ENCODE measurements around the gene CCDC112. TPM values are rescaled to one million over a fixed set of nuclear protein-coding genes. Genes with fewer than 3 reads are reported as not detected.

The CCDC112 gene
- total and polyA plus RNA-seq, 2 experiments from 2014 or later = 18.1 to 48.2 TPM

DNA sequence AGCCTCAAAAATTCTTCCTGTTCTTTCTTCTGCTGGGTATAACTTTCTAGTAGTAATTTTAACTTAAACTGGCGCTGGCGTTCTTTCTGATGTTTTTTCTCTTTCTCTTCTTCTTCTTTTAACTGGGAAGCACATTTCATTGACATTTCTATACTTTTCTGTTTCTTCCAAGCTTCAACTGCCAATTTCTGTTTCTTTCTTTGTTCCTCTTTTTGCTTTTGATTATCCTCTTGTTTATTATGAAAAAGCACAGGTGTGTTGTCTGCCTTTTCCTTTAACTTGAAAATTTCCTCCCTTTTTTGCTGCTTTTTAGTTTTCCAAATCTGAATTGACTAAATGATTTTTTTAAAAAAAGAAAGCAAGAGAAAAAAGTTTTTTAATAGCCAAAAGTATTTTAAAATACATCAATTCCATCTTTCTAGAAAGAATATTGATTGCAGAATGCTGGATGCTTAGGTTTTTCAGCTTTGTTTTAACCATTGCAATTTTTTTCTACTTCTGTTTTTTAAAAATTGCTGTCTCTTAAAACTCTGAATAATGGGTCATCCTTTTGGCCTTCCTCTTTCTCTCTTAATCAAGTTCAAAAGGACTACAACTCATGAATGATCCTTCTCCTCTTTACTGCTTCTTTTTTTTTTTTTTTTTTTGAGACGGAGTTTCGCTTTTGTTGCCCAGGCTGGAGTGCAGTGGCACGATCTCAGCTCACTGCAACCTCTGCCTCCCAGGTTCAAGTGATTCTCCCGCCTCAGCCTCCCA lies 25.0 kb downstream of the CCDC112 start (continued):
- no peak for TF ChIP-seq ZNF462 (CRISPR knock-in tag; IDR thresholded peaks at IDR 0.05)

GRCh38 chr5:115267617-115268016 lies 28.8 kb downstream of the CCDC112 start:
- H3K27me3 Mint-ChIP-seq (ENCODE audit: insufficient read depth, low read depth, poor library complexity) = peaks cover 5% of the 10 kb centered on the region
- H3K4me3 Mint-ChIP-seq = no peak overlapping the region
- H3K36me3 Mint-ChIP-seq (ENCODE audit: low read depth) = peaks cover 21% of the 10 kb centered on the region; the same call in 2 of the 3 replicates
- DNase-seq (ENCODE audit: low spot score) (no peak), ATAC-seq (no peak)
- H3K27me3 ChIP-seq (ENCODE audit: insufficient read depth) = no peaks in the 10 kb centered on the region
- H4K20me1 ChIP-seq (replicated peaks; ENCODE audit: insufficient read depth) = no peaks in the 10 kb centered on the region
- H3K4me1 ChIP-seq (ENCODE audit: insufficient read depth) = no peaks in the 10 kb centered on the region
- H3K9me3 Mint-ChIP-seq = no peaks in the 10 kb centered on the region
- H3K36me3 ChIP-seq (ENCODE audit: insufficient read depth) = peaks cover 8% of the 10 kb centered on the region; the same call in 1 of the 2 replicates
- H2AFZ ChIP-seq = no peak overlapping the region
- H3K4me2 ChIP-seq = no peak overlapping the region
- peaks cover 11% of the 10 kb centered on the region; the same call in 2 of the 3 replicates for H3K4me1 Mint-ChIP-seq
- no peaks in the 10 kb centered on the region for H3K9me2 ChIP-seq (ENCODE audit: insufficient read depth)
- no peaks in the 10 kb centered on the region for H3K79me2 ChIP-seq (replicated peaks; ENCODE audit: insufficient read depth)
- no peak overlapping the region for H3K27ac Mint-ChIP-seq
- H3K4me3 ChIP-seq = no peak overlapping the region
- no peaks in the 10 kb centered on the region for H3F3A ChIP-seq (replicated peaks; ENCODE audit: low read depth)
- no peak overlapping the region for H3K27ac ChIP-seq (ENCODE audit: low read depth)
- TF ChIP-seq NANOG (IDR thresholded peaks at IDR 0.05; ENCODE audit: borderline replicate concordance) (no peak), ZNF462 (CRISPR knock-in tag; IDR thresholded peaks at IDR 0.05) (no peak), EZH2phosphoT487 (IDR thresholded peaks at IDR 0.05; ENCODE audit: unreplicated experiment) (no peak), JUNB (IDR thresholded peaks at IDR 0.05; ENCODE audit: unreplicated experiment) (no peak)

Measured in GM23338 (cell line).